Measurements from ENCODE around the gene OTUD3. TPM values are rescaled to one million over a fixed set of nuclear protein-coding genes. Genes with fewer than 3 reads are reported as not detected.

Gene OTUD3
- total and polyA plus RNA-seq, 2 of the 13 experiments (the other 11 are each of a cell fraction or from before 2014, with no cell fraction given) = 5.2 to 7.5 TPM

GRCh38 chr1:19882111-19883071, at the start of gene OTUD3 (continued):
- TF ChIP-seq, protein P1, sequence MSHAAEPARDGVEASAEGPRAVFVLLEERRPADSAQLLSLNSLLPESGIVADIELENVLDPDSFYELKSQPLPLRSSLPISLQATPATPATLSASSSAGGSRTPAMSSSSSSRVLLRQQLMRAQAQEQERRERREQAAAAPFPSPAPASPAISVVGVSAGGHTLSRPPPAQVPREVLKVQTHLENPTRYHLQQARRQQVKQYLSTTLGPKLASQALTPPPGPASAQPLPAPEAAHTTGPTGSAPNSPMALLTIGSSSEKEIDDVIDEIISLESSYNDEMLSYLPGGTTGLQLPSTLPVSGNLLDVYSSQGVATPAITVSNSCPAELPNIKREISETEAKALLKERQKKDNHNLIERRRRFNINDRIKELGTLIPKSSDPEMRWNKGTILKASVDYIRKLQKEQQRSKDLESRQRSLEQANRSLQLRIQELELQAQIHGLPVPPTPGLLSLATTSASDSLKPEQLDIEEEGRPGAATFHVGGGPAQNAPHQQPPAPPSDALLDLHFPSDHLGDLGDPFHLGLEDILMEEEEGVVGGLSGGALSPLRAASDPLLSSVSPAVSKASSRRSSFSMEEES (CRISPR knock-in tag; IDR thresholded peaks at IDR 0.05) = peak; percentile 95
- TF ChIP-seq, protein P2, sequence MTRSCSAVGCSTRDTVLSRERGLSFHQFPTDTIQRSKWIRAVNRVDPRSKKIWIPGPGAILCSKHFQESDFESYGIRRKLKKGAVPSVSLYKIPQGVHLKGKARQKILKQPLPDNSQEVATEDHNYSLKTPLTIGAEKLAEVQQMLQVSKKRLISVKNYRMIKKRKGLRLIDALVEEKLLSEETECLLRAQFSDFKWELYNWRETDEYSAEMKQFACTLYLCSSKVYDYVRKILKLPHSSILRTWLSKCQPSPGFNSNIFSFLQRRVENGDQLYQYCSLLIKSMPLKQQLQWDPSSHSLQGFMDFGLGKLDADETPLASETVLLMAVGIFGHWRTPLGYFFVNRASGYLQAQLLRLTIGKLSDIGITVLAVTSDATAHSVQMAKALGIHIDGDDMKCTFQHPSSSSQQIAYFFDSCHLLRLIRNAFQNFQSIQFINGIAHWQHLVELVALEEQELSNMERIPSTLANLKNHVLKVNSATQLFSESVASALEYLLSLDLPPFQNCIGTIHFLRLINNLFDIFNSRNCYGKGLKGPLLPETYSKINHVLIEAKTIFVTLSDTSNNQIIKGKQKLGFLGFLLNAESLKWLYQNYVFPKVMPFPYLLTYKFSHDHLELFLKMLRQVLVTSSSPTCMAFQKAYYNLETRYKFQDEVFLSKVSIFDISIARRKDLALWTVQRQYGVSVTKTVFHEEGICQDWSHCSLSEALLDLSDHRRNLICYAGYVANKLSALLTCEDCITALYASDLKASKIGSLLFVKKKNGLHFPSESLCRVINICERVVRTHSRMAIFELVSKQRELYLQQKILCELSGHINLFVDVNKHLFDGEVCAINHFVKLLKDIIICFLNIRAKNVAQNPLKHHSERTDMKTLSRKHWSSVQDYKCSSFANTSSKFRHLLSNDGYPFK (CRISPR knock-in tag; IDR thresholded peaks at IDR 0.05; ENCODE audit: borderline replicate concordance) = peak; percentile 77; the same call in 1 of the 2 replicates
- TF ChIP-seq NCOA1 (CRISPR knock-in tag; IDR thresholded peaks at IDR 0.05) (peak; percentile 70; the same call in 1 of the 2 replicates), ZNF138 (CRISPR knock-in tag; IDR thresholded peaks at IDR 0.05; ENCODE audit: low read depth) (no peak; the same call in 1 of the 2 replicates), ZSCAN29 (CRISPR knock-in tag; conservative IDR thresholded peaks at IDR 0.05) (0 out of 2 replicates have a peak, but pooled peaks have one; percentile 12), MEF2D (CRISPR knock-in tag; IDR thresholded peaks at IDR 0.05) (no peak), DR1 (CRISPR knock-in tag; IDR thresholded peaks at IDR 0.05) (0 out of 2 replicates have a peak, but pooled peaks have one; percentile 31), ZBTB7B (CRISPR knock-in tag; IDR thresholded peaks at IDR 0.05) (peak; percentile 53; the same call in 1 of the 2 replicates), ZNF766 (CRISPR knock-in tag; IDR thresholded peaks at IDR 0.05; ENCODE audit: borderline replicate concordance) (peak; percentile 47; the same call in 1 of the 2 replicates), ZNF687 (CRISPR knock-in tag; IDR thresholded peaks at IDR 0.05) (peak; percentile 95), ZNF343 (CRISPR knock-in tag; IDR thresholded peaks at IDR 0.05) (peak; percentile 71; the same call in 1 of the 2 replicates), ZNF724P (CRISPR knock-in tag; IDR thresholded peaks at IDR 0.05; ENCODE audit: borderline replicate concordance) (no peak), TFDP2 (CRISPR knock-in tag; IDR thresholded peaks at IDR 0.05) (peak; percentile 89), THAP11 (CRISPR knock-in tag; IDR thresholded peaks at IDR 0.05) (peak; percentile 81), GLI4 (CRISPR knock-in tag; IDR thresholded peaks at IDR 0.05; ENCODE audit: borderline replicate concordance) (peak; percentile 95; the same call in 1 of the 2 replicates), CHD2 (IDR thresholded peaks at IDR 0.05; ENCODE audit: low read depth, low read length) (no peak), ZNF564 (CRISPR knock-in tag; IDR thresholded peaks at IDR 0.05) (no peak), KLF11 (CRISPR knock-in tag; IDR thresholded peaks at IDR 0.05) (peak; percentile 71; the same call in 1 of the 2 replicates), ZNF850 (CRISPR knock-in tag; conservative IDR thresholded peaks at IDR 0.05) (no peak)
